HCT116 (cell line): Measurements from ENCODE around the gene USP7. TPM values are rescaled to one million over a fixed set of nuclear protein-coding genes. Genes with fewer than 3 reads are reported as not detected.

Experiments used
- ATAC-seq: fragments of 200-7000 bp; cut with Tn5 transposase; 2 replicates; pipeline ENCODE4 v1.9.1; 2020; ENCODE audit warnings: mild to moderate bottlenecking, moderate library complexity
- BruUV-seq: library from RNA; stranded (reverse); fragments of 400-500 nt; replicated peaks from 2 replicates; lab custom pipeline; 2021; lab: Mats Ljungman, UMichigan
- CTCF ChIA-PET: fragments of 300-600 bp; sonication (Branson Sonifier 250); formaldehyde crosslinking; loops from one replicate; lab custom pipeline; 2021; ENCODE audit warnings: antibody characterized with exemption; lab: Charles Lee
- POLR2A ChIA-PET: fragments of 300-600, 350-600 bp; sonication (Branson Sonifier 250); formaldehyde crosslinking; loops from one replicate; lab custom pipeline; 2021; ENCODE audit warnings: antibody characterized with exemption; lab: Charles Lee
- RAD21 ChIA-PET, 2 experiments: fragments of 300-600 bp; sonication (Branson Sonifier 250); formaldehyde crosslinking; loops; one replicate each; lab custom pipeline; 2023; ENCODE audit warnings: low total read pairs in 2 of 2; ENCODE audit not compliant: uncharacterized antibody in 2 of 2, unreplicated experiment in 2 of 2, low non-redundant PET in 1 of 2; lab: Charles Lee
- DNase-seq: peaks from one replicate; pipeline ENCODE4 v3.0.0-alpha.2; 2010; ENCODE audit warnings: low read depth, low spot score
- H2AFZ ChIP-seq: fragments of 200-600 bp; shearing (Covaris generic), sonication (generic); 2 replicates; pipeline ENCODE4 v1.6.1; 2017; ENCODE audit warnings: low read depth, mixed run types, mixed read lengths, antibody characterized with exemption, low read length; ENCODE audit not compliant: poor library complexity, severe bottlenecking
- H3K27ac ChIP-seq: 2 replicates; pipeline ENCODE4 v1.5.1; 2012; ENCODE audit warnings: low read depth, low read length
- H3K27me3 ChIP-seq: fragments of 200-600 bp; sonication (generic); 2 replicates; pipeline ENCODE4 v1.6.1; 2016; ENCODE audit warnings: mixed run types, low read length, mixed read lengths; ENCODE audit not compliant: insufficient read depth
- H3K36me3 ChIP-seq, 2 experiments: fragments of 200-500 bp in 1 of 2; fragments of 200-600 bp in 1 of 2; sonication (Bioruptor generic) in 1 of 2; sonication (generic) in 1 of 2; 2 replicates each; pipeline versions ENCODE4 v1.5.1 to v1.6.1; 2014 to 2016; ENCODE audit warnings: low read length in 2 of 2, inconsistent platforms in 1 of 2, mixed read lengths in 1 of 2, mixed run types in 1 of 2; ENCODE audit not compliant: insufficient read depth in 2 of 2, control insufficient read depth in 1 of 2
- H3K4me1 ChIP-seq, 2 experiments: fragments of 200-600 bp in 1 of 2; sonication (generic) in 1 of 2; 2 replicates each; pipeline versions ENCODE4 v1.5.1 to v1.6.1; 2012 to 2017; ENCODE audit warnings: low read length in 2 of 2, inconsistent platforms in 1 of 2, mild to moderate bottlenecking in 1 of 2, mixed read lengths in 1 of 2, mixed run types in 1 of 2, moderate library complexity in 1 of 2; ENCODE audit not compliant: insufficient read depth in 2 of 2, control insufficient read depth in 1 of 2
- H3K4me2 ChIP-seq: fragments of 200-600 bp; sonication (generic); 2 replicates; pipeline ENCODE4 v1.6.1; 2017; ENCODE audit warnings: mixed run types, low read length, mixed read lengths
- H3K4me3 ChIP-seq, 2 experiments: fragments of 200-600 bp in 1 of 2; sonication (generic) in 1 of 2; replicated peaks in 1 of 2; 2 replicates each; pipeline ENCODE4 v1.5.1; 2011 to 2016; ENCODE audit warnings: low read length in 2 of 2, control low read depth in 1 of 2, low read depth in 1 of 2, mild to moderate bottlenecking in 1 of 2, mixed read lengths in 1 of 2, mixed run types in 1 of 2
- H3K79me2 ChIP-seq: fragments of 200-600 bp; sonication (generic); 2 replicates; pipeline ENCODE4 v1.6.1; 2017; ENCODE audit warnings: mild to moderate bottlenecking, mixed run types, low read length, moderate library complexity, mixed read lengths; ENCODE audit not compliant: insufficient read depth
- H3K9ac ChIP-seq: fragments of 200-600 bp; sonication (generic); 2 replicates; pipeline ENCODE4 v1.6.1; 2016; ENCODE audit warnings: low read length, mixed read lengths
- H3K9me2 ChIP-seq: fragments of 200-600 bp; sonication (generic), shearing (Covaris generic); 2 replicates; pipeline ENCODE4 v1.6.1; 2017; ENCODE audit warnings: mixed run types, mild to moderate bottlenecking, moderate library complexity; ENCODE audit not compliant: insufficient read depth
- H3K9me3 ChIP-seq, 2 experiments: fragments of 200-500 bp in 1 of 2; fragments of 200-600 bp in 1 of 2; sonication (Bioruptor generic) in 1 of 2; sonication (generic) in 1 of 2; 2 replicates each; pipeline ENCODE4 v1.6.1; 2014 to 2017; ENCODE audit warnings: low read length in 2 of 2, mixed read lengths in 2 of 2, inconsistent platforms in 1 of 2, low read depth in 1 of 2, mild to moderate bottlenecking in 1 of 2, mixed run types in 1 of 2, moderate library complexity in 1 of 2; ENCODE audit not compliant: control insufficient read depth in 1 of 2, insufficient read depth in 1 of 2
- H4K20me1 ChIP-seq: fragments of 200-600 bp; sonication (generic), shearing (Covaris generic); 2 replicates; pipeline ENCODE4 v1.6.1; 2017; ENCODE audit warnings: mixed run types, mild to moderate bottlenecking, moderate library complexity; ENCODE audit not compliant: insufficient read depth
- ATF3 ChIP-seq: IDR thresholded peaks from 2 replicates; pipeline ENCODE4 v1.6.1; 2012
- CEBPB ChIP-seq: IDR thresholded peaks from 2 replicates; pipeline ENCODE4 v1.6.1; 2012; ENCODE audit warnings: low read depth
- EGR1 ChIP-seq: IDR thresholded peaks from 2 replicates; pipeline ENCODE4 v1.6.1; 2012; ENCODE audit warnings: low read depth
- MAX ChIP-seq: IDR thresholded peaks from 2 replicates; pipeline ENCODE4 v1.6.1; 2012
- POLR2A ChIP-seq: IDR thresholded peaks from 2 replicates; pipeline ENCODE4 v1.7.0; 2011; ENCODE audit warnings: borderline replicate concordance; ENCODE audit not compliant: insufficient read depth, insufficient read length; ENCODE audit errors: extremely low read depth
- SP1 ChIP-seq: IDR thresholded peaks from 2 replicates; pipeline ENCODE4 v1.6.1; 2012; ENCODE audit warnings: low read depth
- SRF ChIP-seq: IDR thresholded peaks from 2 replicates; pipeline ENCODE4 v1.6.1; 2012; ENCODE audit warnings: low read depth
- TCF7L2 ChIP-seq: IDR thresholded peaks from 2 replicates; pipeline ENCODE4 v1.7.0; 2011; ENCODE audit warnings: borderline replicate concordance, inconsistent platforms; ENCODE audit not compliant: insufficient read depth, insufficient read length; ENCODE audit errors: extremely low read depth
- intact Hi-C: fragments of 100-400 bp; cut with micrococcal nuclease; formaldehyde crosslinking; loops from 2 replicates; pipeline ENCODE4 v1.10.0; 2022
- total RNA-seq: library from RNA; stranded (reverse); gene quantifications from one replicate; pipeline ENCODE4 v1.2.1, GENCODE V29; 2021; ENCODE audit not compliant: unreplicated experiment
- TF ChIP-seq, protein P1 (sequence below), 3 experiments: fragments of 200-600 bp in 1 of 3; sonication (generic) in 1 of 3; IDR thresholded peaks in 2 of 3; conservative IDR thresholded peaks in 1 of 3; 2 replicates each; pipeline ENCODE4 v1.5.1; 2012 to 2017; ENCODE audit warnings: low read depth in 2 of 3, low read length in 2 of 3, antibody characterized with exemption in 1 of 3, borderline replicate concordance in 1 of 3, control low read depth in 1 of 3, mild to moderate bottlenecking in 1 of 3, mixed read lengths in 1 of 3, mixed run types in 1 of 3, moderate library complexity in 1 of 3; ENCODE audit not compliant: insufficient read depth in 1 of 3

Gene USP7
- total RNA-seq, 1 experiment from 2014 or later: 154 TPM

DNA sequence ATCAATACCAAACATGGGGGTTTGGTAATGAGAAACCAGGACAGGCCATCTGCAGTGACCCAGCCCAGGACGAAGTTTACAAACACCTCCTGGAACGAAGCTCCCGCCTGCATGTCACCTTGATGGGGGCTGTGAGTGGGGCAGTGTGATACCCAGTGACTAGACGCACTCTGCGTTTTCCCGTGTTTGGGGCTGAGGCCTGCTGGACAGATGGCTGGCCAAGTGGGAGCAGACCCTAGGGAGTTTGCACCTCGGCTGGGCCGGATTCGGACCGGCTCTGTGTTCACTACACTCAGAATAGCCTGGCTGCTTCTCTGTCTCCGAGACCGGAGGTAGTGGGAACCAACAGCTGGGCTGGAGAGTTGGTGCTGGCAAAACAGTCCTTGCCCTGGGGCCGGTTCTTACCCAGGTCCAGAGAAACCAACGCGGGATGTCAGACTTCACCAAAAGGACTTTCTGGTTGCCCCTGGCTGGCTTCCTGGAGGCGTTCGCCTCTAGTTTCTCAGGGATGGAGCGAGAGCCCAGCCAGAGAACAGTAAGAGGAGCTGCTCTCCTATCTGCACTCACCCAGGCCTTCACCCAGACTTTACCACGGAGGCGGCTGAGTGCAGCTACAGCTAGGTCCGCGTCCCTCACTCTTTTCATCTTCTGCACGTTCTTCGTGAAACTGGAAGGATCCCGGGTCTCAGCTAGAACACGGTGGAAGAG lies 115.3 kb downstream of the USP7 start (continued):
- TF ChIP-seq MAX (no peak), SP1 (no peak), TCF7L2 (no peak)

- Histone ChIP-seq H3K9me2 (no peaks in the 10 kb centered on the region), H3K9me3 (no peaks in the 10 kb centered on the region), H3K4me3 (no peak overlapping the region), H4K20me1 (no peaks in the 10 kb centered on the region), H3K9ac (no peak overlapping the region), H3K27ac (no peak overlapping the region), H3K36me3 (peaks cover 12 to 28% of the 10 kb centered on the region in 2 experiments; a peak in 3 of 4 replicates), H3K27me3 (no peaks in the 10 kb centered on the region), H3K79me2 (peaks cover 30% of the 10 kb centered on the region), H3K4me1 (no peaks in the 10 kb centered on the region; a peak in 1 of 4 replicates), H3K4me2 (no peak overlapping the region), H2AFZ (no peak overlapping the region)
- no peak for DNase-seq
- ATAC-seq: no peak
- intact Hi-C loops: no loop called here
- no TSS peak for BruUV-seq
- RAD21 ChIA-PET: no interaction called here
- POLR2A ChIA-PET: no interaction called here
- CTCF ChIA-PET: no interaction called here
- TF ChIP-seq POLR2A (no peak), EGR1 (no peak), CEBPB (no peak), SRF (no peak), ATF3 (no peak)
- TF ChIP-seq, protein P1, sequence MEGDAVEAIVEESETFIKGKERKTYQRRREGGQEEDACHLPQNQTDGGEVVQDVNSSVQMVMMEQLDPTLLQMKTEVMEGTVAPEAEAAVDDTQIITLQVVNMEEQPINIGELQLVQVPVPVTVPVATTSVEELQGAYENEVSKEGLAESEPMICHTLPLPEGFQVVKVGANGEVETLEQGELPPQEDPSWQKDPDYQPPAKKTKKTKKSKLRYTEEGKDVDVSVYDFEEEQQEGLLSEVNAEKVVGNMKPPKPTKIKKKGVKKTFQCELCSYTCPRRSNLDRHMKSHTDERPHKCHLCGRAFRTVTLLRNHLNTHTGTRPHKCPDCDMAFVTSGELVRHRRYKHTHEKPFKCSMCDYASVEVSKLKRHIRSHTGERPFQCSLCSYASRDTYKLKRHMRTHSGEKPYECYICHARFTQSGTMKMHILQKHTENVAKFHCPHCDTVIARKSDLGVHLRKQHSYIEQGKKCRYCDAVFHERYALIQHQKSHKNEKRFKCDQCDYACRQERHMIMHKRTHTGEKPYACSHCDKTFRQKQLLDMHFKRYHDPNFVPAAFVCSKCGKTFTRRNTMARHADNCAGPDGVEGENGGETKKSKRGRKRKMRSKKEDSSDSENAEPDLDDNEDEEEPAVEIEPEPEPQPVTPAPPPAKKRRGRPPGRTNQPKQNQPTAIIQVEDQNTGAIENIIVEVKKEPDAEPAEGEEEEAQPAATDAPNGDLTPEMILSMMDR (IDR thresholded peaks at IDR 0.05 in 2 of 3, conservative IDR thresholded peaks at IDR 0.05 in 1 of 3; ENCODE audit: borderline replicate concordance in 1 of 3, insufficient read depth in 1 of 3, low read depth in 2 of 3, low read length in 2 of 3): no peak
Measured at GRCh38 chr16:8847623-8848022, 116.1 kb downstream of the USP7 start.
